K562 (cell line): ENCODE results near the gene PCBP3. TPM values are rescaled to one million over a fixed set of nuclear protein-coding genes. Genes with fewer than 3 reads are reported as not detected.

Experiments used
- CBX1 ChIP-seq: sonication (generic); IDR thresholded peaks from 2 replicates; pipeline ENCODE4 v1.6.1; 2016; ENCODE audit warnings: antibody characterized with exemption, low read depth, mild to moderate bottlenecking
- FOXM1 ChIP-seq, 2 experiments: fragments of 450-650 bp in 1 of 2; sonication (generic) in 1 of 2; formaldehyde crosslinking in 1 of 2; IDR thresholded peaks; 2 replicates each; pipeline versions ENCODE4 v1.6.1 to v1.9.0; 2017 to 2022; ENCODE audit warnings: low read depth in 2 of 2, mild to moderate bottlenecking in 2 of 2, missing genetic modification reagents in 1 of 2, moderate library complexity in 1 of 2
- FOXP1 ChIP-seq: sonication (generic); formaldehyde crosslinking; IDR thresholded peaks from 2 replicates; pipeline ENCODE4 v1.8.0; 2022; ENCODE audit warnings: mild to moderate bottlenecking, missing genetic modification reagents
- GTF2A2 ChIP-seq: IDR thresholded peaks from 2 replicates; pipeline ENCODE4 v1.6.1; 2016; ENCODE audit warnings: mild to moderate bottlenecking, missing genetic modification characterization, missing compliant biosample characterization
- HLTF ChIP-seq: fragments of 450-650 bp; IDR thresholded peaks from 2 replicates; pipeline ENCODE4 v1.6.1; 2016
- KDM1A ChIP-seq, 2 experiments: fragments of 450-650 bp; IDR thresholded peaks; 2 replicates each; pipeline ENCODE4 v1.6.1; 2016; ENCODE audit warnings: mild to moderate bottlenecking in 2 of 2
- NFE2 ChIP-seq: IDR thresholded peaks from 2 replicates; pipeline ENCODE4 v1.6.1; 2014; ENCODE audit warnings: antibody characterized with exemption, low read depth
- OTX1 ChIP-seq: fragments of 450-650 bp; formaldehyde crosslinking; IDR thresholded peaks from 2 replicates; pipeline ENCODE4 v1.4.0; 2022; ENCODE audit warnings: mild to moderate bottlenecking
- PHB2 ChIP-seq: fragments of 450-650 bp; IDR thresholded peaks from 2 replicates; pipeline ENCODE4 v1.6.1; 2017; ENCODE audit warnings: low read depth
- PHF8 ChIP-seq: fragments of 200-600 bp; sonication (generic); IDR thresholded peaks from 2 replicates; pipeline ENCODE4 v1.6.1; 2012; ENCODE audit warnings: mixed run types, mild to moderate bottlenecking, inconsistent platforms, low read length, moderate library complexity, borderline replicate concordance
- STAT5A ChIP-seq: IDR thresholded peaks from 2 replicates; pipeline ENCODE4 v1.6.1; 2012; ENCODE audit warnings: low read length, inconsistent platforms, borderline replicate concordance
- TAF7 ChIP-seq: fragments of 450-650 bp; IDR thresholded peaks from 2 replicates; pipeline ENCODE4 v1.6.1; 2016; ENCODE audit warnings: missing genetic modification characterization, missing compliant biosample characterization
- TOE1 ChIP-seq, 2 experiments: fragments of 450-650 bp in 1 of 2; sonication (generic) in 1 of 2; formaldehyde crosslinking in 1 of 2; IDR thresholded peaks; 2 replicates each; pipeline versions ENCODE4 v1.7.1 to v1.8.0; 2016 to 2022; ENCODE audit warnings: borderline replicate concordance in 2 of 2, mild to moderate bottlenecking in 2 of 2, antibody characterized with exemption in 1 of 2, inconsistent platforms in 1 of 2, low read depth in 1 of 2, missing genetic modification reagents in 1 of 2, moderate library complexity in 1 of 2
- polyA plus RNA-seq, 8 experiments: library from polyadenylated mRNA; depleted of rRNA in 4 of 8; stranded (reverse) in 5 of 8; unstranded in 3 of 8; fragments of >200 nt; fragmentation: Nextera tagmentation in 2 of 8; fragmentation: Illumina TruSeq in 1 of 8; extraction: Ambion mirVana in 2 of 8; extraction: Trizol in 1 of 8; gene quantifications; 2 replicates each; pipeline versions ENCODE4 v1.2.1 to v1.2.3, GENCODE V29; 2011 to 2014; ENCODE audit warnings: inconsistent platforms in 1 of 8, missing spikeins in 1 of 8
- total RNA-seq, 7 experiments: library from RNA; depleted of rRNA in 6 of 7; stranded (reverse); fragments of >200 nt in 6 of 7; fragmentation: Illumina TruSeq in 2 of 7; extraction: Trizol in 2 of 7; gene quantifications; 2 replicates each; pipeline versions ENCODE4 v1.2.1 to v1.2.3, GENCODE V29; 2011 to 2021; ENCODE audit warnings: low replicate concordance in 1 of 7
- TF ChIP-seq, protein P1 (sequence below), 2 experiments: fragments of 450-650 bp; IDR thresholded peaks; 2 replicates each; pipeline ENCODE4 v1.6.1; 2016
- TF ChIP-seq, protein P2 (sequence below): fragments of 250-450 bp; sonication (Bioruptor Pico); IDR thresholded peaks from 2 replicates; pipeline ENCODE4 v1.5.0; 2021
- TF ChIP-seq, protein P3 (sequence below): IDR thresholded peaks from 3 replicates; pipeline ENCODE4 v1.6.1; 2011; ENCODE audit warnings: borderline replicate concordance, mild to moderate bottlenecking; ENCODE audit not compliant: insufficient read length, insufficient read depth
- TF ChIP-seq, protein P4 (sequence below): fragments of 250-450 bp; sonication (Bioruptor Pico); IDR thresholded peaks from 2 replicates; pipeline ENCODE4 v1.5.0; 2021; ENCODE audit warnings: mild to moderate bottlenecking, moderate library complexity
- TF ChIP-seq, protein P5 (sequence below): sonication (generic); formaldehyde crosslinking; IDR thresholded peaks from 2 replicates; pipeline ENCODE4 v1.8.1; 2023; ENCODE audit warnings: mild to moderate bottlenecking, missing genetic modification reagents

PCBP3 gene
- total and polyA plus RNA-seq, 9 of the 15 experiments (the other 6 are each of a cell fraction or from before 2014, with no cell fraction given): 0.18 TPM; not detected in 8

DNA sequence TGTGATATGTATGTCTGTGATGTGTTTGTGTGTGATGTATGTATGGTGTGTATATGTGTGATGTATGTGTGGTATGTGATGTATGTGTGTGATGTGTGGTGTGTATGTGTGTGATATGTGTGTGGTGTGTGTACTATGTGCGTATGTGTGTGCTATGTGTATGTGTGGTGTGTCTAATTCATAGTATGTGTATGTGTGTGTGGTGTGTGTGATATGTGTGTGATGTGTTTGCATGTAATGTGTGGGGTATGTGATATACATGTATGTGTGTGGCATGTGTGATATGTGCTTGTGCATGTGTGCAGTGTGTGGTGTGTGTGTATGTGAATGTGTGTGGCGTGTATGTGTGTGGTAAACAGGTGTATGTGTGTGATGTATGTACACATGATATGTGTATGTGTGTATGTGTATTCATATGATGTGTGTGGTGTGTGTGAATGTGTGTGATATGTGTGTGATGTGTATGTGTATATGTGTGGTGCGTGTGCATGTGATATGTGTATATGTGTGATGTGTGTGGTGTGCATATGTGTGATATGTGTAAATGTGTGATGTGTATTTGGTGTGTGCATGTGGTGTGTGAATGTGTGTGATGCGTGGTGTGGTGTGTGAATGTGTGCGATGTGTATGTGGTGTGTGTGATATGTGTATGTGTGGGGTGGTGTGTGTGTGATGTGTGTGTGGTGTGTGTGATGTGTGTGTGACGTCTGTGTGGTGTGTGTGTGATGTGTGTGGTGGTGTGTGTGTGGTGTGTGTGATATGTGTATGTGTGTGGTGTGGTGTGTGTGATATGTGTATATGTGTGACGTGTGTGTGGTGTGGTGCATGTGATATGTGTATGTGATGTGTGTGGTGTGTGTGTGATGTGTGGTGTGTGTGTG, 8.0 kb upstream of the PCBP3 start (continued):
- TF ChIP-seq PHB2 (no peak), NFE2 (no peak), GTF2A2 (tag) (no peak), HLTF (no peak), OTX1 (CRISPR knock-in tag) (0 out of 2 replicates have a peak, but pooled peaks have one; percentile 26), CBX1 (no peak), STAT5A (0 out of 2 replicates have a peak, but pooled peaks have one; percentile 7), TOE1 (IDR thresholded peaks at IDR 0.05; ENCODE audit: borderline replicate concordance) (no peak), TOE1 (CRISPR knock-in tag; IDR thresholded peaks at IDR 0.05; ENCODE audit: borderline replicate concordance, low read depth) (no peak), FOXP1 (CRISPR knock-in tag) (no peak), KDM1A (IDR thresholded peaks at IDR 0.05) (peak in 1 of 2 experiments; percentile 23; a peak in 1 of 4 replicates), PHF8 (no peak), TAF7 (tag) (no peak), FOXM1 (IDR thresholded peaks at IDR 0.05; ENCODE audit: low read depth) (no peak), FOXM1 (CRISPR knock-in tag; IDR thresholded peaks at IDR 0.05; ENCODE audit: low read depth) (no peak)
- TF ChIP-seq, protein P1, sequence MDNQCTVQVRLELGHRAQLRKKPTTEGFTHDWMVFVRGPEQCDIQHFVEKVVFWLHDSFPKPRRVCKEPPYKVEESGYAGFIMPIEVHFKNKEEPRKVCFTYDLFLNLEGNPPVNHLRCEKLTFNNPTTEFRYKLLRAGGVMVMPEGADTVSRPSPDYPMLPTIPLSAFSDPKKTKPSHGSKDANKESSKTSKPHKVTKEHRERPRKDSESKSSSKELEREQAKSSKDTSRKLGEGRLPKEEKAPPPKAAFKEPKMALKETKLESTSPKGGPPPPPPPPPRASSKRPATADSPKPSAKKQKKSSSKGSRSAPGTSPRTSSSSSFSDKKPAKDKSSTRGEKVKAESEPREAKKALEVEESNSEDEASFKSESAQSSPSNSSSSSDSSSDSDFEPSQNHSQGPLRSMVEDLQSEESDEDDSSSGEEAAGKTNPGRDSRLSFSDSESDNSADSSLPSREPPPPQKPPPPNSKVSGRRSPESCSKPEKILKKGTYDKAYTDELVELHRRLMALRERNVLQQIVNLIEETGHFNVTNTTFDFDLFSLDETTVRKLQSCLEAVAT (IDR thresholded peaks at IDR 0.05): 0 out of 4 replicates have a peak, but pooled peaks of 1 of the 2 experiments have one; percentile 5
- TF ChIP-seq, protein P2, sequence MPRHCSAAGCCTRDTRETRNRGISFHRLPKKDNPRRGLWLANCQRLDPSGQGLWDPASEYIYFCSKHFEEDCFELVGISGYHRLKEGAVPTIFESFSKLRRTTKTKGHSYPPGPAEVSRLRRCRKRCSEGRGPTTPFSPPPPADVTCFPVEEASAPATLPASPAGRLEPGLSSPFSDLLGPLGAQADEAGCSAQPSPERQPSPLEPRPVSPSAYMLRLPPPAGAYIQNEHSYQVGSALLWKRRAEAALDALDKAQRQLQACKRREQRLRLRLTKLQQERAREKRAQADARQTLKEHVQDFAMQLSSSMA (CRISPR knock-in tag): no peak
- TF ChIP-seq, protein P3, sequence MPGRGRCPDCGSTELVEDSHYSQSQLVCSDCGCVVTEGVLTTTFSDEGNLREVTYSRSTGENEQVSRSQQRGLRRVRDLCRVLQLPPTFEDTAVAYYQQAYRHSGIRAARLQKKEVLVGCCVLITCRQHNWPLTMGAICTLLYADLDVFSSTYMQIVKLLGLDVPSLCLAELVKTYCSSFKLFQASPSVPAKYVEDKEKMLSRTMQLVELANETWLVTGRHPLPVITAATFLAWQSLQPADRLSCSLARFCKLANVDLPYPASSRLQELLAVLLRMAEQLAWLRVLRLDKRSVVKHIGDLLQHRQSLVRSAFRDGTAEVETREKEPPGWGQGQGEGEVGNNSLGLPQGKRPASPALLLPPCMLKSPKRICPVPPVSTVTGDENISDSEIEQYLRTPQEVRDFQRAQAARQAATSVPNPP: no peak
- TF ChIP-seq, protein P4, sequence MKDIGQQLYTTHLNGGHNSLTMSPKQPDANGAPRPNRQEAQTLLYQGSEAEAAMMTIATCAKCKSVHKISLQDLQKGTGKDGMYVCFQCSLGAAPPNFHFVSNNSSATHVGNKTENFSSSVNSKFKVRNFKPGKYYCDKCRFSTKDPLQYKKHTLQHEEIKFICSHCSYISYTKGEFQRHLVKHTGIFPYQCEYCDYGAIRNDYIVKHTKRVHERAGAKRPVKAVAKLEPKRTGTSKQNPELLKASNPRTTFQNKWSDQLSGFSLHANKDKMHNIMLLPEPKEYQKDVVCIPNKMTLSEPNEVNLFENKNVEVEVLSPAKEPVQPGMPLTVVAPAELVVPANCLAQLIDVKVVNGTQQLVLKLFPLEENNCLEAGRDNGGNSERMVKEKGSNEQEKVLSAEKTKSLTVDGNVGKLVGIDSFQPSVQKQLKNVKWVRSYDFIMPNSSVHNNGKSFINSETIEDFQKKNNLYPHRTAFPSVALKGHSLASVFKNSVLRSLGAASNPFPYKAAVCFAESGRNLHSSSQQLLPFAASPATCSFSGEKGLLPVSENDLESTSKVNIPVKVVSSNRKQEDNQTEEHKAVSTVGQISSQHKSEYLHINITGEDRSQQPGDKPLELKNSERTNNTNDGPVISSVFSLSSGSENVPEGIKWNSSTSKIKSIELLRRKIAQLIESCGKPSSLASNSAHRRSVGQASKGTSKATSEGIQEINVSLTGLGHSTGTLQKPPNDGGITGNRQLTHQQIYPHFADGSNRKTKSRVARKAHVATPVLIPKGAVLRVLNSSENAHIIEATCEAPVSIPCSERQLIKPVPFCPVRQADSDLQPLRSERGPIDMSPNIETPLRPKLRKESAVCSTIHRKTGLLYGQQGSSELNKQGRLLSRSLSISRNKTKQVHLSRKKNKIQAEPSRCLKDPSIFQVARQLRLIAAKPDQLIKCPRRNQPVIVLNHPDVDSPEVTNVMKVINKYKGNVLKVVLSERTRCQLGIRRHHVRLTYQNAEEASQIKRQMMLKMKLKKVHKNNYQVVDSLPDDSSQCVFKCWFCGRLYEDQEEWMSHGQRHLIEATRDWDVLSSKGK (CRISPR knock-in tag): no peak
- TF ChIP-seq, protein P5, sequence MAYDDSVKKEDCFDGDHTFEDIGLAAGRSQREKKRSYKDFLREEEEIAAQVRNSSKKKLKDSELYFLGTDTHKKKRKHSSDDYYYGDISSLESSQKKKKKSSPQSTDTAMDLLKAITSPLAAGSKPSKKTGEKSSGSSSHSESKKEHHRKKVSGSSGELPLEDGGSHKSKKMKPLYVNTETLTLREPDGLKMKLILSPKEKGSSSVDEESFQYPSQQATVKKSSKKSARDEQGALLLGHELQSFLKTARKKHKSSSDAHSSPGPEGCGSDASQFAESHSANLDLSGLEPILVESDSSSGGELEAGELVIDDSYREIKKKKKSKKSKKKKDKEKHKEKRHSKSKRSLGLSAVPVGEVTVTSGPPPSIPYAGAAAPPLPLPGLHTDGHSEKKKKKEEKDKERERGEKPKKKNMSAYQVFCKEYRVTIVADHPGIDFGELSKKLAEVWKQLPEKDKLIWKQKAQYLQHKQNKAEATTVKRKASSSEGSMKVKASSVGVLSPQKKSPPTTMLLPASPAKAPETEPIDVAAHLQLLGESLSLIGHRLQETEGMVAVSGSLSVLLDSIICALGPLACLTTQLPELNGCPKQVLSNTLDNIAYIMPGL (CRISPR knock-in tag): no peak
